Measurements from ENCODE around the gene FRMD3. TPM values are rescaled to one million over a fixed set of nuclear protein-coding genes. Genes with fewer than 3 reads are reported as not detected.
A peak's percentile ranks its signal among the peaks of the same experiment; 100 is the strongest.

The FRMD3 gene
- total RNA-seq, 2 donors from 2014 or later = 2.1 to 4.6 TPM

GRCh38 chr9:83219924-83220438 is 318.2 kb downstream of the FRMD3 start:
- ATAC-seq (peak; percentile 36), DNase-seq (peak; percentile 23 to 48 (median 27))
- Histone ChIP-seq H3K9me3 (no peaks in the 10 kb centered on the region), H3K27me3 (no peaks in the 10 kb centered on the region), H3K36me3 (replicated peaks in 1 of 2; ENCODE audit: insufficient read depth in 1 of 2, low read depth in 2 of 2) (no peaks in the 10 kb centered on the region), H3K4me3 (peak overlapping the region; percentile 11 to 66), H3K4me1 (peaks cover 35% of the 10 kb centered on the region), H3K27ac (peak overlapping the region; percentile 82 to 91 (median 84))
- 15 to 18% methylated on average over 11 to 12 of the region's 12 CpGs for WGBS, 2 donors
- intact Hi-C loops (cut with DNase I) = no loop called here
- no peak for TF ChIP-seq POLR2A (IDR thresholded peaks at IDR 0.05)
- no peak for TF ChIP-seq CTCF (IDR thresholded peaks at IDR 0.05)

- H3K27ac ChIP-seq = peak overlapping the region; percentile 82 to 91 (median 84)
- WGBS, 2 donors = 0 to 1% methylated on average over 27 to 40 of the region's 40 CpGs
- intact Hi-C loops (cut with DNase I) = no loop called here
- H3K36me3 ChIP-seq (replicated peaks in 1 of 2; ENCODE audit: insufficient read depth in 1 of 2, low read depth in 2 of 2) = no peaks in the 10 kb centered on the region
- DNase-seq (peak; percentile 85 to 91 (median 88)), ATAC-seq (peak; percentile 86)
- peak overlapping the region; percentile 11 to 66 for H3K4me3 ChIP-seq
- TF ChIP-seq CTCF (IDR thresholded peaks at IDR 0.05) (peak in 4 of 7 experiments; percentile 19 to 67 (median 39)), POLR2A (IDR thresholded peaks at IDR 0.05) (peak; percentile 31 to 73 (median 63))
- H3K9me3 ChIP-seq = no peaks in the 10 kb centered on the region
- peaks cover 35% of the 10 kb centered on the region for H3K4me1 ChIP-seq
- no peaks in the 10 kb centered on the region for H3K27me3 ChIP-seq
Measured at GRCh38 chr9:83219154-83219923, 318.9 kb downstream of the FRMD3 start.

- H3K4me3 ChIP-seq = peak overlapping the region in 1 of 2 donors; percentile 66
- ATAC-seq (no peak), DNase-seq (peak; percentile 22 to 46 (median 31))
- H3K27ac ChIP-seq = peak overlapping the region; percentile 62 to 91 (median 72)
- H3K4me1 ChIP-seq = peaks cover 35% of the 10 kb centered on the region
- H3K9me3 ChIP-seq = no peaks in the 10 kb centered on the region
- no peaks in the 10 kb centered on the region for H3K36me3 ChIP-seq (replicated peaks in 1 of 2; ENCODE audit: insufficient read depth in 1 of 2, low read depth in 2 of 2)
- intact Hi-C loops (cut with DNase I) = no loop called here
- WGBS, 2 donors = 18 to 27% methylated on average over 10 to 11 of the region's 11 CpGs
- no peak for TF ChIP-seq POLR2A (IDR thresholded peaks at IDR 0.05)
- no peak for TF ChIP-seq CTCF (IDR thresholded peaks at IDR 0.05)
- no peaks in the 10 kb centered on the region for H3K27me3 ChIP-seq
Measured at GRCh38 chr9:83218411-83219090, 319.6 kb downstream of the FRMD3 start.

GRCh38 chr9:83209188-83209731 is 328.9 kb downstream of the FRMD3 start:
- TF ChIP-seq CTCF (IDR thresholded peaks at IDR 0.05) (no peak), POLR2A (IDR thresholded peaks at IDR 0.05) (no peak)
- Histone ChIP-seq H3K4me1 (no peaks in the 10 kb centered on the region), H3K27ac (no peak overlapping the region), H3K4me3 (no peak overlapping the region), H3K9me3 (no peaks in the 10 kb centered on the region), H3K27me3 (no peaks in the 10 kb centered on the region), H3K36me3 (replicated peaks in 1 of 2; ENCODE audit: insufficient read depth in 1 of 2, low read depth in 2 of 2) (no peaks in the 10 kb centered on the region)
- WGBS, 2 donors = 91 to 93% methylated on average over 3 of the region's 3 CpGs
- DNase-seq (no peak), ATAC-seq (no peak)
- intact Hi-C loops (cut with DNase I) = loop anchor here (10.0 kb wide), 1 partner anchor 336 kb away; no protein-coding TSS in a partner anchor

All from body of pancreas (tissue), 4 donors.